ENCODE results near the gene NPAS3. TPM values are rescaled to one million over a fixed set of nuclear protein-coding genes. Genes with fewer than 3 reads are reported as not detected.
A peak's percentile ranks its signal among the peaks of the same experiment; 100 is the strongest.

NPAS3 gene
- total RNA-seq, 1 donor from 2014 or later, result 1.6 TPM

DNA sequence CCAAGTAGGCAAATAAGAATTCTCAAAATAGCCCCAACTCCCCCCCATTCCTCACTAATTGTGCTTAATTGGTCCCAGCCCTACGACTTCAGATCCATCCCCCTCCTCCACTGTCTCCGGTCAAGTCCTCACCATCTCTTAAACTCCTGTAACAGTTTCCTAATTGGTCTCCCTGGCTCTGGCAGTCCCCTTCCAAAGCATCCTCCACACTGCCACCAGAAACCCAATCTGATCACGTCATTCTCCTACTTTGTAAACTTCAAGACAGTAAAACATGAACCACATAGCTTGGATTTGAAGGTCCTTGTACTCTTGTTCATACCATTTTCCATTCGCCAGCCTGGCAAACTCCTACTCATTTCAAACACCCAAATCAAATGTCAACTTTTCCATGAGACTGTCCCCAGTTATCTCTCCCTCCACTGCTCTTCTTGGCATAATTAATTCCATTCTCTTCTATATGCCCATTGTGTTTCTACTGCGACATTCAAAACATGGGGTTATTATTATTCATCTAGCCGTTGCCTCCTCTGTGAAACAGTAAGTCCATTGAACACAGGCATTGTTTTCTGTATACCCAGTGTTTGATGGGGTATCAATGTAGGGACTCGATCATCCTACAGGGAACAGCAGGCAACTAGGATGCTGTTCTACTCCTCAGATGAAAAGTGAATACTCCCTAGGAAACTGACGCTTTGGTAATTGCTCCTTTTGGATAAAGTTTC is 907.6 kb downstream of the NPAS3 start:
- TF ChIP-seq, protein P1, sequence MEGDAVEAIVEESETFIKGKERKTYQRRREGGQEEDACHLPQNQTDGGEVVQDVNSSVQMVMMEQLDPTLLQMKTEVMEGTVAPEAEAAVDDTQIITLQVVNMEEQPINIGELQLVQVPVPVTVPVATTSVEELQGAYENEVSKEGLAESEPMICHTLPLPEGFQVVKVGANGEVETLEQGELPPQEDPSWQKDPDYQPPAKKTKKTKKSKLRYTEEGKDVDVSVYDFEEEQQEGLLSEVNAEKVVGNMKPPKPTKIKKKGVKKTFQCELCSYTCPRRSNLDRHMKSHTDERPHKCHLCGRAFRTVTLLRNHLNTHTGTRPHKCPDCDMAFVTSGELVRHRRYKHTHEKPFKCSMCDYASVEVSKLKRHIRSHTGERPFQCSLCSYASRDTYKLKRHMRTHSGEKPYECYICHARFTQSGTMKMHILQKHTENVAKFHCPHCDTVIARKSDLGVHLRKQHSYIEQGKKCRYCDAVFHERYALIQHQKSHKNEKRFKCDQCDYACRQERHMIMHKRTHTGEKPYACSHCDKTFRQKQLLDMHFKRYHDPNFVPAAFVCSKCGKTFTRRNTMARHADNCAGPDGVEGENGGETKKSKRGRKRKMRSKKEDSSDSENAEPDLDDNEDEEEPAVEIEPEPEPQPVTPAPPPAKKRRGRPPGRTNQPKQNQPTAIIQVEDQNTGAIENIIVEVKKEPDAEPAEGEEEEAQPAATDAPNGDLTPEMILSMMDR (IDR thresholded peaks at IDR 0.05; ENCODE audit: unreplicated experiment), result no peak
- Mint-ChIP-seq H3K9me3 (ENCODE audit: unreplicated experiment) (no peaks in the 10 kb centered on the region), H3K27ac (ENCODE audit: unreplicated experiment) (no peak overlapping the region), H3K36me3 (ENCODE audit: low read depth, unreplicated experiment) (no peaks in the 10 kb centered on the region), H3K4me1 (ENCODE audit: unreplicated experiment) (peaks cover 20% of the 10 kb centered on the region), H3K27me3 (ENCODE audit: unreplicated experiment) (no peaks in the 10 kb centered on the region), H3K4me3 (ENCODE audit: unreplicated experiment) (no peak overlapping the region)
- no peak for DNase-seq (ENCODE audit: low spot score)

DNA sequence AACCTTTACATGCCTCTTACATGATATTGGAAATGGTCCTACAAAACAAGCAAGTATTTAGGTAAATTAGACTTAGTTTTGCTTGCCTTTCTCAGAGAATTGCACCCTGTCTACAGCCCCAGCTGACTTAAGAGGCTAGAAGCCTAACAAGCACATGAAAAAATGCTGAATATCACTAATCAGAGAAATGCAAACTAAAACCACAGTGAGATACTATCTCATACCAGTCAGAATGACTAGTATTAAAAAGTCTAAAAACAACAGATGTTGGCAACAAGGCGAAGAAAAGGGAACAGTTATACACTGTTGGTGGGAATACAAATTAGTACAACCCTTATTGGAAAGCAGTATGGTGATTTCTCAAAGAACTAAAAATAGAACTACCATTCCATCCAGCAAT is 908.4 kb downstream of the NPAS3 start:
- TF ChIP-seq, protein P1 (IDR thresholded peaks at IDR 0.05; ENCODE audit: unreplicated experiment), result no peak
- H3K4me1 Mint-ChIP-seq (ENCODE audit: unreplicated experiment), result peaks cover 21% of the 10 kb centered on the region
- no peak overlapping the region for H3K27ac Mint-ChIP-seq (ENCODE audit: unreplicated experiment)
- no peaks in the 10 kb centered on the region for H3K27me3 Mint-ChIP-seq (ENCODE audit: unreplicated experiment)
- no peaks in the 10 kb centered on the region for H3K36me3 Mint-ChIP-seq (ENCODE audit: low read depth, unreplicated experiment)
- no peak for DNase-seq (ENCODE audit: low spot score)
- no peaks in the 10 kb centered on the region for H3K9me3 Mint-ChIP-seq (ENCODE audit: unreplicated experiment)
- H3K4me3 Mint-ChIP-seq (ENCODE audit: unreplicated experiment), result no peak overlapping the region

GRCh38 chr14:33848009-33848408 is 909.3 kb downstream of the NPAS3 start:
- TF ChIP-seq, protein P1 (IDR thresholded peaks at IDR 0.05; ENCODE audit: unreplicated experiment), result no peak
- Mint-ChIP-seq H3K9me3 (ENCODE audit: unreplicated experiment) (no peaks in the 10 kb centered on the region), H3K4me1 (ENCODE audit: unreplicated experiment) (peaks cover 21% of the 10 kb centered on the region), H3K27ac (ENCODE audit: unreplicated experiment) (no peak overlapping the region), H3K4me3 (ENCODE audit: unreplicated experiment) (no peak overlapping the region), H3K27me3 (ENCODE audit: unreplicated experiment) (peaks cover 2% of the 10 kb centered on the region), H3K36me3 (ENCODE audit: low read depth, unreplicated experiment) (no peaks in the 10 kb centered on the region)
- no peak for DNase-seq (ENCODE audit: low spot score)

DNA sequence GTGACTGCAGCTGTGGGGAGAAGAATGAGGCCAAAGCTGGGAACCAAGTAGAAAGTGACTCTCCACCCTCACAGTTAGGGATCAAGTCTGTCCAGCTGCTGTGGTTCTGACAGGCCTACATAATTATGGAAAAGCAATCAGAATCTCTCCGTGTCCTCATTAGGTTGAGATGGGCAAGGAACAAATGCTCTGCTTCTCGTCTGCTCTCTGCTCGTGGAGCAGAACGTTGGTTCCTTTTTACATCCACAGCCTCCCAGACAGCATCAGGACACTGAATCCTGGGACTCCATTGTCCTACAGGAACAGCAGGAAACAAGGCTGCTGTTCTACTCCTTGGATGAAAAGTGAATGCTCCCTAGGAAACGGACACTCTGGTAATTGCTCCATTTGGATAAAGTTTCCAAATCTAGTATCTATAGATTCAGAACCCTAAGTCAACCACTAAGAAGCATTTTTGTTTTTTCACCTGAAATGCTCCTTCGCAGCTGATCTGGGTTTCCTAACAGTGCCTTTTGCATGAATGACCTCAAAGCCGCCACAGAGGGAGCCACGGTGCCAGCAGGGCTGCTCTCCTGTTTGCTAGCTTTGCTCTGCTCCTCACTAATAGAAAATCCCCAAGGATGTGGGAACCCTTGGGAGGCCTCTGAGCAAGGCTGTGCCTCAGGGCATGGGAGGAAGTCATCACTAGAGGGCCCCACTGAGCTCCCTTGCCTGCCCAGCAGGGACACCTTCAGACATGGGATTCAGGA is 910.2 kb downstream of the NPAS3 start:
- Mint-ChIP-seq H3K4me3 (ENCODE audit: unreplicated experiment) (no peak overlapping the region), H3K36me3 (ENCODE audit: low read depth, unreplicated experiment) (no peaks in the 10 kb centered on the region), H3K27ac (ENCODE audit: unreplicated experiment) (no peak overlapping the region), H3K9me3 (ENCODE audit: unreplicated experiment) (no peaks in the 10 kb centered on the region), H3K27me3 (ENCODE audit: unreplicated experiment) (peaks cover 2% of the 10 kb centered on the region), H3K4me1 (ENCODE audit: unreplicated experiment) (peaks cover 21% of the 10 kb centered on the region)
- DNase-seq (ENCODE audit: low spot score), result peak; percentile 87
- TF ChIP-seq, protein P1 (IDR thresholded peaks at IDR 0.05; ENCODE audit: unreplicated experiment), result peak; percentile 68

DNA sequence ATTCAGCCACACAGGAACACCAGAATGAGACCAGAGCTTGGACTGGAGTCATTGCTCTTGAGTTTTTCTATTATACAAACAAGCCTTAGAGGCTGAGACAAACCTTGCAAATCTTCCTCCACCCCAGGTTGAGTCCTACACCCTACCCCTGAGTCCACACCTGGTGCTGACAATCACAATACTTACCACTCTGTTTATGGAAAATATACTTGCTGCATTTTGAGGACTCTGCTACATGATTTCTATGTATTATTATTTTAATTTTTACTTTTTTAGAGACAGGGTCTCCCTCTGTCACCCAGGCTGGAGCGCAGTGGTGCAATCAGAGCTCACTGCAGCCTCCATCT is 910.7 kb downstream of the NPAS3 start:
- H3K27me3 Mint-ChIP-seq (ENCODE audit: unreplicated experiment), result peaks cover 2% of the 10 kb centered on the region
- TF ChIP-seq, protein P1 (IDR thresholded peaks at IDR 0.05; ENCODE audit: unreplicated experiment), result no peak
- H3K4me1 Mint-ChIP-seq (ENCODE audit: unreplicated experiment), result peaks cover 21% of the 10 kb centered on the region
- H3K4me3 Mint-ChIP-seq (ENCODE audit: unreplicated experiment), result no peak overlapping the region
- no peaks in the 10 kb centered on the region for H3K36me3 Mint-ChIP-seq (ENCODE audit: low read depth, unreplicated experiment)
- no peak overlapping the region for H3K27ac Mint-ChIP-seq (ENCODE audit: unreplicated experiment)
- H3K9me3 Mint-ChIP-seq (ENCODE audit: unreplicated experiment), result no peaks in the 10 kb centered on the region
- DNase-seq (ENCODE audit: low spot score), result no peak
